Measurements from ENCODE around the gene SLC35F3. TPM values are rescaled to one million over a fixed set of nuclear protein-coding genes. Genes with fewer than 3 reads are reported as not detected.
"Not testable (repeated sequence)": the region's sequence is repeated elsewhere in the genome, so short reads cannot be mapped to it uniquely, and the experiment has no call there.

Gene SLC35F3
- total and polyA plus RNA-seq, 3 experiments from 2014 or later, result 0.21 to 7.8 (median 6.9) TPM

GRCh38 chr1:234342774-234343173 is 438.3 kb downstream of the SLC35F3 start:
- H3K4me3 ChIP-seq (ENCODE audit: low read length), result no peak overlapping the region
- peaks cover 4 to 13% (median 12%) of the 10 kb centered on the region in 5 donors for H3K9me3 Mint-ChIP-seq
- H3K27me3 ChIP-seq (ENCODE audit: insufficient read depth, low read length, poor library complexity, severe bottlenecking), result no peaks in the 10 kb centered on the region
- H3K36me3 ChIP-seq (ENCODE audit: insufficient read depth, low read length), result no peaks in the 10 kb centered on the region
- no peak overlapping the region for H3K4me3 Mint-ChIP-seq
- ChIA-PET POLR2A (no interaction called here), CTCF (no interaction called here)
- H3K4me1 Mint-ChIP-seq, result no peaks in the 10 kb centered on the region
- DNase-seq, result no peak
- no peaks in the 10 kb centered on the region for H3K9me3 ChIP-seq (ENCODE audit: low read length)
- no peak overlapping the region for H3K27ac Mint-ChIP-seq
- no peaks in the 10 kb centered on the region for H3K4me1 ChIP-seq (ENCODE audit: insufficient read depth, low read length)
- peaks cover 0 to 12% (median 0%) of the 10 kb centered on the region in 3 donors for H3K36me3 Mint-ChIP-seq
- peaks cover 5 to 7% of the 10 kb centered on the region in 2 donors for H3K27me3 Mint-ChIP-seq
- H3K27ac ChIP-seq (ENCODE audit: low read depth, low read length), result no peak overlapping the region

GRCh38 chr1:234345237-234345636 is 440.8 kb downstream of the SLC35F3 start:
- no peaks in the 10 kb centered on the region for H3K9me3 ChIP-seq (ENCODE audit: low read length)
- Mint-ChIP-seq H3K4me3 (no peak overlapping the region), H3K27ac (no peak overlapping the region), H3K27me3 (peaks cover 8 to 20% of the 10 kb centered on the region in 2 donors), H3K4me1 (no peaks in the 10 kb centered on the region), H3K9me3 (peaks cover 0 to 2% (median 0%) of the 10 kb centered on the region in 5 donors), H3K36me3 (peaks cover 0 to 5% (median 0%) of the 10 kb centered on the region in 3 donors)
- H3K27me3 ChIP-seq (ENCODE audit: insufficient read depth, low read length, poor library complexity, severe bottlenecking), result peaks cover 6% of the 10 kb centered on the region
- H3K36me3 ChIP-seq (ENCODE audit: insufficient read depth, low read length), result no peaks in the 10 kb centered on the region
- DNase-seq, result no peak
- H3K27ac ChIP-seq (ENCODE audit: low read depth, low read length), result no peak overlapping the region
- ChIA-PET CTCF (no interaction called here), POLR2A (no interaction called here)
- no peak overlapping the region for H3K4me3 ChIP-seq (ENCODE audit: low read length)
- no peaks in the 10 kb centered on the region for H3K4me1 ChIP-seq (ENCODE audit: insufficient read depth, low read length)

- peaks cover 6% of the 10 kb centered on the region for H3K27me3 ChIP-seq (ENCODE audit: insufficient read depth, low read length, poor library complexity, severe bottlenecking)
- no peaks in the 10 kb centered on the region for H3K4me1 ChIP-seq (ENCODE audit: insufficient read depth, low read length)
- H3K9me3 ChIP-seq (ENCODE audit: low read length), result no peaks in the 10 kb centered on the region
- no peak for DNase-seq
- Mint-ChIP-seq H3K4me1 (no peaks in the 10 kb centered on the region), H3K36me3 (no peaks in the 10 kb centered on the region), H3K27ac (no peak overlapping the region), H3K27me3 (peaks cover 14 to 37% of the 10 kb centered on the region in 2 donors), H3K9me3 (no peaks in the 10 kb centered on the region), H3K4me3 (no peak overlapping the region)
- no peaks in the 10 kb centered on the region for H3K36me3 ChIP-seq (ENCODE audit: insufficient read depth, low read length)
- H3K4me3 ChIP-seq (ENCODE audit: low read length), result no peak overlapping the region
- ChIA-PET CTCF (no interaction called here), POLR2A (no interaction called here)
- H3K27ac ChIP-seq (ENCODE audit: low read depth, low read length), result no peak overlapping the region
Measured at GRCh38 chr1:234348964-234349363, 444.5 kb downstream of the SLC35F3 start.

GRCh38 chr1:234355782-234356510 is 451.5 kb downstream of the SLC35F3 start:
- Histone ChIP-seq H3K4me3 (ENCODE audit: low read length) (no peak overlapping the region), H3K27me3 (ENCODE audit: insufficient read depth, low read length, poor library complexity, severe bottlenecking) (no peaks in the 10 kb centered on the region), H3K9me3 (ENCODE audit: low read length) (no peaks in the 10 kb centered on the region), H3K27ac (ENCODE audit: low read depth, low read length) (no peak overlapping the region), H3K36me3 (ENCODE audit: insufficient read depth, low read length) (no peaks in the 10 kb centered on the region), H3K4me1 (ENCODE audit: insufficient read depth, low read length) (no peaks in the 10 kb centered on the region)
- DNase-seq, result no peak
- peaks cover 0 to 39% (median 7%) of the 10 kb centered on the region in 3 donors for H3K4me1 Mint-ChIP-seq
- no peaks in the 10 kb centered on the region for H3K9me3 Mint-ChIP-seq
- peaks cover 3 to 17% of the 10 kb centered on the region in 2 donors for H3K27me3 Mint-ChIP-seq
- peak overlapping the region in 3 of 8 donors; percentile 15 to 87 (median 38) for H3K27ac Mint-ChIP-seq
- CTCF ChIA-PET, result interaction anchor here (2.7 kb wide), 1 partner anchor 29 kb away, joined by 6 read pairs; no protein-coding TSS in a partner anchor
- POLR2A ChIA-PET, result interaction anchor here (0.9 kb wide), 1 partner anchor 18 kb away, joined by 3 read pairs; the partner anchor contains the start of gene COA6
- peaks cover 0 to 8% (median 2%) of the 10 kb centered on the region in 3 donors for H3K36me3 Mint-ChIP-seq
- peak overlapping the region in 6 of 7 donors; percentile 80 to 92 (median 86) for H3K4me3 Mint-ChIP-seq

- H3K9me3 Mint-ChIP-seq; H3K27me3 ChIP-seq (ENCODE audit: insufficient read depth, low read length, poor library complexity, severe bottlenecking); H3K4me1 ChIP-seq (ENCODE audit: insufficient read depth, low read length); H3K9me3 ChIP-seq (ENCODE audit: low read length); H3K36me3 Mint-ChIP-seq; H3K36me3 ChIP-seq (ENCODE audit: insufficient read depth, low read length): not testable (repeated sequence)
- Mint-ChIP-seq H3K27ac (peak overlapping the region in 7 of 8 donors; percentile 85 to 94 (median 88)), H3K4me3 (peak overlapping the region in 6 of 7 donors; percentile 80 to 92 (median 86)), H3K27me3 (peaks cover 3 to 13% of the 10 kb centered on the region in 2 donors), H3K4me1 (peaks cover 0 to 45% (median 7%) of the 10 kb centered on the region in 3 donors)
- peak; percentile 21 to 80 (median 48) for DNase-seq
- H3K27ac ChIP-seq (ENCODE audit: low read depth, low read length), result peak overlapping the region; percentile 14
- ChIA-PET CTCF (interaction anchor here (1.0 to 2.7 kb wide), 5 partner anchors 15 to 47 kb away, joined by 3 to 6 read pairs (median 4); partner anchors contain the start of gene COA6), POLR2A (interaction anchor here (2.1 kb wide), 1 partner anchor 17 kb away, joined by 22 read pairs; the partner anchor contains the start of gene COA6)
- peak overlapping the region; percentile 54 for H3K4me3 ChIP-seq (ENCODE audit: low read length)
Measured at GRCh38 chr1:234356615-234357269, 452.3 kb downstream of the SLC35F3 start.

GRCh38 chr1:234357831-234358230 is 453.4 kb downstream of the SLC35F3 start:
- no peak for DNase-seq
- no peaks in the 10 kb centered on the region for H3K4me1 ChIP-seq (ENCODE audit: insufficient read depth, low read length)
- peaks cover 0 to 8% (median 4%) of the 10 kb centered on the region in 3 donors for H3K36me3 Mint-ChIP-seq
- H3K36me3 ChIP-seq (ENCODE audit: insufficient read depth, low read length), result no peaks in the 10 kb centered on the region
- H3K4me3 Mint-ChIP-seq, result peak overlapping the region in 3 of 7 donors; percentile 39 to 92 (median 87)
- no peaks in the 10 kb centered on the region for H3K27me3 ChIP-seq (ENCODE audit: insufficient read depth, low read length, poor library complexity, severe bottlenecking)
- no peak overlapping the region for H3K4me3 ChIP-seq (ENCODE audit: low read length)
- no peaks in the 10 kb centered on the region for H3K9me3 Mint-ChIP-seq
- CTCF ChIA-PET, result interaction anchor here (1.2 to 2.7 kb wide), 4 partner anchors 13 to 48 kb away, joined by 4 to 6 read pairs (median 4); no protein-coding TSS in a partner anchor
- peaks cover 1 to 6% of the 10 kb centered on the region in 2 donors for H3K27me3 Mint-ChIP-seq
- H3K9me3 ChIP-seq (ENCODE audit: low read length), result no peaks in the 10 kb centered on the region
- peaks cover 0 to 45% (median 7%) of the 10 kb centered on the region in 3 donors for H3K4me1 Mint-ChIP-seq
- H3K27ac ChIP-seq (ENCODE audit: low read depth, low read length), result no peak overlapping the region
- peak overlapping the region in 1 of 8 donors; percentile 56 for H3K27ac Mint-ChIP-seq
- POLR2A ChIA-PET, result interaction anchor here (2.1 kb wide), 1 partner anchor 16 kb away, joined by 22 read pairs; the partner anchor contains the start of gene COA6

GRCh38 chr1:234361102-234361603 is 456.7 kb downstream of the SLC35F3 start:
- no peak for DNase-seq
- no peaks in the 10 kb centered on the region for H3K9me3 Mint-ChIP-seq
- H3K27me3 ChIP-seq (ENCODE audit: insufficient read depth, low read length, poor library complexity, severe bottlenecking), result no peaks in the 10 kb centered on the region
- CTCF ChIA-PET, result no interaction called here
- H3K4me3 ChIP-seq (ENCODE audit: low read length), result no peak overlapping the region
- no peak overlapping the region for H3K4me3 Mint-ChIP-seq
- no peaks in the 10 kb centered on the region for H3K9me3 ChIP-seq (ENCODE audit: low read length)
- peaks cover 0 to 1% of the 10 kb centered on the region in 2 donors for H3K27me3 Mint-ChIP-seq
- H3K27ac ChIP-seq (ENCODE audit: low read depth, low read length), result no peak overlapping the region
- peaks cover 0 to 8% (median 5%) of the 10 kb centered on the region in 3 donors for H3K36me3 Mint-ChIP-seq
- peaks cover 0 to 42% (median 7%) of the 10 kb centered on the region in 3 donors for H3K4me1 Mint-ChIP-seq
- H3K27ac Mint-ChIP-seq, result no peak overlapping the region
- H3K4me1 ChIP-seq (ENCODE audit: insufficient read depth, low read length), result no peaks in the 10 kb centered on the region
- POLR2A ChIA-PET, result no interaction called here
- H3K36me3 ChIP-seq (ENCODE audit: insufficient read depth, low read length), result no peaks in the 10 kb centered on the region
